ENCODE measurements around the gene OLFML2A. TPM values are rescaled to one million over a fixed set of nuclear protein-coding genes. Genes with fewer than 3 reads are reported as not detected.
"Not testable (repeated sequence)": the region's sequence is repeated elsewhere in the genome, so short reads cannot be mapped to it uniquely, and the experiment has no call there.

Gene OLFML2A
- total RNA-seq, 4 donors from 2014 or later: 40.7 to 64.3 (median 50.2) TPM

DNA sequence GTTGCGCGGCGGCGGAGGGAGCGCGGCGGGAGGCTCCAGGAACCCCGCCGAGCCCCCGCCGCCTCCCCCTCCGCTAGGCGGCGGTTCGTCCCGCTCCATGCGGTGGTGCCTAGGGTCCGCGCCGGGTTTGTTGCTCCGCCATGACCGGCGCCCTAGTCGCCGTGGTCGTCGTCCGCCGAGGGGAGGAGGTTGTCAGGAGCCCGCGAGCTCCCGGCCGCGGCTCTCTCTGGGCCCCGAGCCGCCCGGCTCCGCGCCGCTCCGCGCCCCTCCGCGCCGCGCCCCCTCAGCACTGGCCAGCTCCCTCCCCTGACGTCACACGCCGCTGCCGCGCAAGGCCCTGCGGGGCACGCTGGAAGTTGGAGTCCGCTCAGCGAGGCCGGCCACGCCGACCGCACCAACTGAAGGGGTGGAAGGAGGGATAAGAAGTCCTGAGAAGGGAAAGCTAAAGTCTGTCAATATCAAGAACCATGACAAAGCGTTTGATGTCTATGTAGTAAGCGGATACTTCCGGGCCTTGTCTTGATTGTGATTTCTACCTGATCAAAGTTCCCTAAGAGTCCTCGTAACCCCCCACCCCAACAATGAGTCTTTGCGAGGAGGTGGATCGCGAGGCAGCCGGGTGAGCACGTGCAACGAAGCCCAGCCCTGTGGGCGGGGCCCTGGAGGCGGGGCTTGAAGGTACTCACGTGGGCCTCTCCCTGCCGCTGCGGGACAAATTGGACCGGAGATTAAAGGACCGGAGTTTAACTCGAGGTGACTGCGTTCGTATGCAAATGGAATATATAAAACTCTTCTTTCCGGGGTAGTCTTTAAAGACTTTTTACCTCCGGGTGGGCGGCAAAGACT lies 5.7 kb upstream of the OLFML2A start, which contains the start of gene NR6A1:
Gene NR6A1, minus strand, starts transcription at position 291 of the 846 bp plus-strand sequence.
- DNase-seq: peak; percentile 98 to 99
- 0% methylated on average over 11 to 45 of the region's 82 CpGs for WGBS, 2 donors
- peak; percentile 61 to 98 for TF ChIP-seq POLR2A (IDR thresholded peaks at IDR 0.05)
- TF ChIP-seq, protein P1, sequence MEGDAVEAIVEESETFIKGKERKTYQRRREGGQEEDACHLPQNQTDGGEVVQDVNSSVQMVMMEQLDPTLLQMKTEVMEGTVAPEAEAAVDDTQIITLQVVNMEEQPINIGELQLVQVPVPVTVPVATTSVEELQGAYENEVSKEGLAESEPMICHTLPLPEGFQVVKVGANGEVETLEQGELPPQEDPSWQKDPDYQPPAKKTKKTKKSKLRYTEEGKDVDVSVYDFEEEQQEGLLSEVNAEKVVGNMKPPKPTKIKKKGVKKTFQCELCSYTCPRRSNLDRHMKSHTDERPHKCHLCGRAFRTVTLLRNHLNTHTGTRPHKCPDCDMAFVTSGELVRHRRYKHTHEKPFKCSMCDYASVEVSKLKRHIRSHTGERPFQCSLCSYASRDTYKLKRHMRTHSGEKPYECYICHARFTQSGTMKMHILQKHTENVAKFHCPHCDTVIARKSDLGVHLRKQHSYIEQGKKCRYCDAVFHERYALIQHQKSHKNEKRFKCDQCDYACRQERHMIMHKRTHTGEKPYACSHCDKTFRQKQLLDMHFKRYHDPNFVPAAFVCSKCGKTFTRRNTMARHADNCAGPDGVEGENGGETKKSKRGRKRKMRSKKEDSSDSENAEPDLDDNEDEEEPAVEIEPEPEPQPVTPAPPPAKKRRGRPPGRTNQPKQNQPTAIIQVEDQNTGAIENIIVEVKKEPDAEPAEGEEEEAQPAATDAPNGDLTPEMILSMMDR (IDR thresholded peaks at IDR 0.05): peak in 3 of 6 experiments; percentile 26 to 38 (median 33)
- Histone ChIP-seq H3K36me3 (no peaks in the 10 kb centered on the region), H3K4me3 (replicated peaks in 1 of 3) (peak within 1 kb of the TSS; percentile 46 to 72 (median 67)), H3K9me3 (no peaks in the 10 kb centered on the region), H3K27ac (peak within 1 kb of the TSS; percentile 73 to 91 (median 86)), H3K27me3 (no peaks in the 10 kb centered on the region), H3K4me1 (peaks cover 18 to 27% of the 10 kb centered on the region in 2 donors)
- intact Hi-C loops (cut with DNase I): loop anchor here (10.0 kb wide), 1 partner anchor 474 kb away; the partner anchor contains the start of gene HSPA5

DNA sequence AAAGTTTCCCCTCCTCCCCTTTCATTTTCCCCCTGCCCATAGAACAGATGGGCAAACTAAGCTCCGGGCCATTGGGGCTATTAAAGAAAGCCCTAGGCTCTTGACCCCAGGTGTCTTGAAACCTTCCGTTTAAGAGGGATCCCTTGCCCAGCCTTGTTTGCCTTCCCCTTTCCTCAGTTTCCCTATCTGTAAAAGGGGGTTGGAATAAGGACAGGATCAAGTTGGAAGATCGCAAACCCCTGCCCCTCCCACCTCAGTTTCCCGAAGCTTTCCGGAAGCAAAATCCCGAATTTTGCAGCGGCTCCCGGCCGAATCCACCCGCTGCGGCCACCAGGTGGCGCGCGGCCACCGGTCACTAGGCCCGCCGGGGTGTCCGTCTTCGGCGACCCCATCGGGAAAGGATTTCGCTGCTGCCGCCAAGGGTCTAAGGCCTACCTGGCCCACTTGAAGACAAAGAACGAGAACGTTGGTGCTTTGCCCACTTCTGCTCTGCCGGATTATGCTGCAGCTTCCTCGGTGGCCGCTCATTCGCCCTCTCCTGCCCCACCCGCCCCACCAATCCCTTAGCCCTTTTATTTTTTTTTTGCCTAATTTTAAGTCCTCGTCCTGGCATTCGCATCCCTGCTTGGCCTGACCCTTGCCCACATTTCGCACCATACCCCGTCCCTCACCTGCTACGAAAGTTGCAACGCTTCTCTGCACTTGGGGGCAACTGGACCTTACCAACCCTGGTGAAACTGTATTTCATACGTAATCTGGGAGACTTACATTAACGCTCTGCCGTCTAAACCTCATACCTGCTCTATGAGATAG lies 4.9 kb upstream of the OLFML2A start:
- Histone ChIP-seq H3K27me3 (no peaks in the 10 kb centered on the region), H3K4me1 (peaks cover 13 to 22% of the 10 kb centered on the region in 2 donors), H3K9me3 (no peaks in the 10 kb centered on the region), H3K36me3 (no peaks in the 10 kb centered on the region), H3K27ac (peak overlapping the region; percentile 1 to 91 (median 73)), H3K4me3 (replicated peaks in 1 of 3) (peak overlapping the region; percentile 7 to 72 (median 12))
- intact Hi-C loops (cut with DNase I): loop anchor here (2.0 to 10.0 kb wide), 2 partner anchors 81 to 473 kb away; partner anchors contain the start of genes HSPA5 and WDR38
- TF ChIP-seq POLR2A (IDR thresholded peaks at IDR 0.05): no peak
- TF ChIP-seq, protein P1 (IDR thresholded peaks at IDR 0.05): peak; percentile 91 to 96 (median 93)
- peak; percentile 75 to 78 for DNase-seq
- WGBS, 2 donors: 21 to 33% methylated on average over 28 to 39 of the region's 39 CpGs

DNA sequence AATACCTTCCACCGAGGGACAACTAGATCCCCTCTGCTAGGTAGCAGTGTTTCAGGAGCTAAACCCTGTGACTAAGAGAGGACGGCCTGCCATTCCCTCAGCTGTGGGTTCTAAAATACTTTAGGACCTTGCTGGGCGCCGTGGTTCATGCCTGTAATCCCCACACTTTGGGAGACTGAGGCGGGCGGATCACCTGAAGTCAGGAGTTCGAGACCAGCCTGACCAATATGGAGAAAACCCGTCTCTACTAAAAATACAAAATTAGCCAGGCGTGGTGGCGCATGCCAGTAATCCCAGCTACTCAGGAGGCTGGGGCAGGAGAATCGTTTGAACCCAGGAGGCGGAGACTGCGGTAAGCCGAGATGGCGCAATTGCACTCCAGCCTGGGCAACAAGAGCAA lies 4.1 kb upstream of the OLFML2A start:
- H3K4me1 ChIP-seq: peaks cover 11 to 15% of the 10 kb centered on the region in 2 donors
- H3K36me3 ChIP-seq; H3K27me3 ChIP-seq; H3K9me3 ChIP-seq; H3K27ac ChIP-seq; DNase-seq; H3K4me3 ChIP-seq (replicated peaks in 1 of 3): not testable (repeated sequence)
- intact Hi-C loops (cut with DNase I): loop anchor here (2.0 to 10.0 kb wide), 2 partner anchors 80 to 472 kb away; partner anchors contain the start of genes HSPA5 and WDR38
- WGBS, 2 donors: 92% methylated on average over 15 of the region's 15 CpGs

DNA sequence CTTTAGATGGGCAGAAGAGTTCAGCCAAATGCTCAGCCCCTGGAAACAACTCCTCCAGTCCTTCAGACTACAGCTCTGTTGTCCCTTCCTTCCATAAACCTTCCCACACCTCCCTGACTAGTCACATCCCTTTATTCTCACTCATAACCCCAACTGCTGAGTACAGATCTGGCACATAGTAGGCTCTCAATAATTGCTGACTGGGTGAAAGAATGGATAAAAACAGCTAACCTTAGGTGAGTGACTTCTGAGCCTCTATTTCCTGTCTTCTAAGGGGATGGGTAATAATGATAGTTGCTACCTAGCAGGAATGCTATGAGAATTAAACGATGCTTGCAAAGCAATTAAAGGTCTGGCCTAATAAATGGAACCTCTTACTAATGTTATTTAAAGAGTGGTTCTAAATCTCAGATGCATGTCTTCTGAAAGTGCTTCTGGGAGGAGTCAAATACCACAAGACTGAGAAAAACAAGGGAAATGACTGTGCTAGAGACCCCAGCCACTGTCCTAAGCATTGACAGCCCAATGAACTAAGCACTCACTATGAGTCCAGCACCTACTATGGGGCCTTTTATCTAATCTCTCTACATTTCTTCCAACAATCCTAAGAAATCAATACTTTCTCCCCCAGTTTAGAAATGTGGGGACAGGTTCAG lies 3.3 kb upstream of the OLFML2A start:
- Histone ChIP-seq H3K36me3 (no peaks in the 10 kb centered on the region), H3K27ac (no peak overlapping the region), H3K9me3 (no peaks in the 10 kb centered on the region), H3K4me1 (peaks cover 12 to 14% of the 10 kb centered on the region in 2 donors), H3K4me3 (replicated peaks in 1 of 3) (no peak overlapping the region), H3K27me3 (no peaks in the 10 kb centered on the region)
- WGBS, 2 donors: 75 to 86% methylated on average over 1 of the region's 1 CpG
- TF ChIP-seq, protein P1 (IDR thresholded peaks at IDR 0.05): no peak
- TF ChIP-seq POLR2A (IDR thresholded peaks at IDR 0.05): no peak
- no peak for DNase-seq
- intact Hi-C loops (cut with DNase I): loop anchor here (2.0 to 10.0 kb wide), 2 partner anchors 79 to 471 kb away; partner anchors contain the start of genes HSPA5 and WDR38

All from thyroid gland (tissue), 4 donors.